Rectal smooth muscle tissue (tissue), 1 donor: ENCODE measurements around the gene RIC1.

Experiments used
- H3K27ac ChIP-seq: one replicate; pipeline ENCODE4 v1.7.0; 2013; ENCODE audit warnings: low read depth, low read length, inconsistent platforms
- H3K27me3 ChIP-seq: one replicate; pipeline ENCODE4 v1.7.0; 2013; ENCODE audit warnings: low read length; ENCODE audit not compliant: control insufficient read depth, insufficient read depth
- H3K36me3 ChIP-seq: one replicate; pipeline ENCODE4 v1.7.0; 2013; ENCODE audit warnings: low read length; ENCODE audit not compliant: control insufficient read depth, insufficient read depth
- H3K4me1 ChIP-seq: one replicate; pipeline ENCODE4 v1.7.0; 2013; ENCODE audit warnings: low read length; ENCODE audit not compliant: control insufficient read depth, insufficient read depth
- H3K4me3 ChIP-seq: one replicate; pipeline ENCODE4 v1.7.0; 2013; ENCODE audit warnings: low read length
- H3K9ac ChIP-seq: one replicate; pipeline ENCODE4 v1.7.0; 2013; ENCODE audit warnings: low read length

The RIC1 gene

GRCh38 chr9:5811751-5812150 lies 182.8 kb downstream of the RIC1 start:
- Histone ChIP-seq H3K36me3 (peaks cover 4% of the 10 kb centered on the region), H3K4me3 (no peak overlapping the region), H3K27me3 (no peaks in the 10 kb centered on the region), H3K27ac (no peak overlapping the region), H3K4me1 (no peaks in the 10 kb centered on the region), H3K9ac (no peak overlapping the region)

- H3K9ac ChIP-seq, result no peak overlapping the region
- H3K4me3 ChIP-seq, result no peak overlapping the region
- peaks cover 4% of the 10 kb centered on the region for H3K36me3 ChIP-seq
- H3K27me3 ChIP-seq, result no peaks in the 10 kb centered on the region
- H3K27ac ChIP-seq, result no peak overlapping the region
- no peaks in the 10 kb centered on the region for H3K4me1 ChIP-seq
These were observed 184.9 kb downstream of the RIC1 start for GRCh38 chr9:5813824-5814223.

- Histone ChIP-seq H3K4me3 (no peak overlapping the region), H3K4me1 (no peaks in the 10 kb centered on the region), H3K27ac (no peak overlapping the region), H3K27me3 (no peaks in the 10 kb centered on the region), H3K36me3 (peaks cover 2% of the 10 kb centered on the region), H3K9ac (no peak overlapping the region)
These were observed 186.6 kb downstream of the RIC1 start for GRCh38 chr9:5815461-5815860.

- no peak overlapping the region for H3K9ac ChIP-seq
- H3K36me3 ChIP-seq, result peaks cover 2% of the 10 kb centered on the region
- no peak overlapping the region for H3K4me3 ChIP-seq
- no peaks in the 10 kb centered on the region for H3K4me1 ChIP-seq
- no peaks in the 10 kb centered on the region for H3K27me3 ChIP-seq
- H3K27ac ChIP-seq, result no peak overlapping the region
These were observed 189.0 kb downstream of the RIC1 start for GRCh38 chr9:5817862-5818261.

- Histone ChIP-seq H3K36me3 (peaks cover 2% of the 10 kb centered on the region), H3K4me3 (no peak overlapping the region), H3K27me3 (no peaks in the 10 kb centered on the region), H3K9ac (no peak overlapping the region), H3K4me1 (no peaks in the 10 kb centered on the region), H3K27ac (no peak overlapping the region)
These were observed 189.7 kb downstream of the RIC1 start for GRCh38 chr9:5818424-5819142.

GRCh38 chr9:5819174-5819573 lies 190.3 kb downstream of the RIC1 start:
- H3K4me3 ChIP-seq, result no peak overlapping the region
- no peak overlapping the region for H3K27ac ChIP-seq
- H3K36me3 ChIP-seq, result peaks cover 2% of the 10 kb centered on the region
- no peaks in the 10 kb centered on the region for H3K4me1 ChIP-seq
- H3K9ac ChIP-seq, result no peak overlapping the region
- H3K27me3 ChIP-seq, result no peaks in the 10 kb centered on the region

GRCh38 chr9:5820425-5820824 lies 191.5 kb downstream of the RIC1 start:
- no peak overlapping the region for H3K9ac ChIP-seq
- H3K27me3 ChIP-seq, result no peaks in the 10 kb centered on the region
- no peak overlapping the region for H3K27ac ChIP-seq
- H3K4me1 ChIP-seq, result no peaks in the 10 kb centered on the region
- no peak overlapping the region for H3K4me3 ChIP-seq
- H3K36me3 ChIP-seq, result peaks cover 2% of the 10 kb centered on the region

- no peaks in the 10 kb centered on the region for H3K36me3 ChIP-seq
- H3K27me3 ChIP-seq, result no peaks in the 10 kb centered on the region
- H3K4me3 ChIP-seq, result no peak overlapping the region
- H3K4me1 ChIP-seq, result no peaks in the 10 kb centered on the region
- no peak overlapping the region for H3K27ac ChIP-seq
- no peak overlapping the region for H3K9ac ChIP-seq
These were observed 196.3 kb downstream of the RIC1 start for GRCh38 chr9:5825223-5825622.
